A673 (cell line): ENCODE results near the gene SPIRE1. TPM values are rescaled to one million over a fixed set of nuclear protein-coding genes. Genes with fewer than 3 reads are reported as not detected.
A peak's percentile ranks its signal among the peaks of the same experiment; 100 is the strongest.
"Not testable (repeated sequence)": the region's sequence is repeated elsewhere in the genome, so short reads cannot be mapped to it uniquely, and the experiment has no call there.

Source experiments
- BruUV-seq: library from RNA; stranded (reverse); fragments of 400-500 nt; replicated peaks from 2 replicates; lab custom pipeline; 2021; lab: Mats Ljungman, UMichigan
- CTCF ChIA-PET: fragments of 300-600 bp; sonication (Branson Sonifier 250); formaldehyde crosslinking; loops from one replicate; lab custom pipeline; 2022; ENCODE audit warnings: antibody characterized with exemption; lab: Charles Lee
- POLR2A ChIA-PET: fragments of 300-600 bp; sonication (Branson Sonifier 250); formaldehyde crosslinking; loops from one replicate; lab custom pipeline; 2022; ENCODE audit warnings: antibody characterized with exemption; ENCODE audit not compliant: low non-redundant PET; lab: Charles Lee
- DNase-seq: peaks from one replicate; pipeline ENCODE4 v3.0.0-alpha.2; 2015; ENCODE audit warnings: low spot score
- H3K27ac ChIP-seq: fragments of 200-600 bp; sonication (generic); 2 replicates; pipeline ENCODE4 v1.5.1; 2016; ENCODE audit warnings: mixed run types, low read depth, mild to moderate bottlenecking, mixed read lengths, antibody characterized with exemption, low read length; ENCODE audit not compliant: poor library complexity, severe bottlenecking
- H3K27me3 ChIP-seq: fragments of 200-600 bp; sonication (generic); replicated peaks from 2 replicates; pipeline ENCODE4 v1.6.1; 2017; ENCODE audit warnings: mixed run types, low read depth, mild to moderate bottlenecking, mixed read lengths, antibody characterized with exemption, low read length; ENCODE audit not compliant: insufficient read depth, poor library complexity
- H3K36me3 ChIP-seq: fragments of 200-600 bp; sonication (generic); 2 replicates; pipeline ENCODE4 v1.6.1; 2016; ENCODE audit warnings: mixed run types, mild to moderate bottlenecking, mixed read lengths, antibody characterized with exemption, low read length; ENCODE audit not compliant: insufficient read depth, poor library complexity, severe bottlenecking
- H3K4me1 ChIP-seq: fragments of 200-600 bp; sonication (generic); 2 replicates; pipeline ENCODE4 v1.6.1; 2017; ENCODE audit warnings: mixed run types, mild to moderate bottlenecking, mixed read lengths, antibody characterized with exemption, low read length; ENCODE audit not compliant: insufficient read depth, poor library complexity, severe bottlenecking
- H3K4me3 ChIP-seq: fragments of 200-600 bp; sonication (generic); 2 replicates; pipeline ENCODE4 v1.5.1; 2016; ENCODE audit warnings: low read depth, mixed run types, mild to moderate bottlenecking, mixed read lengths, low read length; ENCODE audit not compliant: poor library complexity, severe bottlenecking
- H3K9me3 ChIP-seq: fragments of 200-600 bp; sonication (generic); 2 replicates; pipeline ENCODE4 v1.6.1; 2016; ENCODE audit warnings: mixed run types, low read depth, mild to moderate bottlenecking, mixed read lengths, antibody characterized with exemption, low read length; ENCODE audit not compliant: poor library complexity, severe bottlenecking
- CTCF ChIP-seq: fragments of 300-800, 200-600 bp; sonication (generic); conservative IDR thresholded peaks from 2 replicates; pipeline ENCODE4 v1.5.1; 2017; ENCODE audit warnings: low read depth, mild to moderate bottlenecking, antibody characterized with exemption, low read length, moderate library complexity, mixed read lengths
- EZH2 ChIP-seq: fragments of 200-600 bp; sonication (generic); IDR thresholded peaks from 2 replicates; pipeline ENCODE4 v1.6.1; 2017; ENCODE audit warnings: borderline replicate concordance, low read depth, mild to moderate bottlenecking, mixed read lengths, antibody characterized with exemption, low read length; ENCODE audit not compliant: poor library complexity, severe bottlenecking
- intact Hi-C: fragments of 100-400 bp; cut with micrococcal nuclease; formaldehyde crosslinking; loops from one replicate; pipeline ENCODE4 v1.10.0; 2022; ENCODE audit not compliant: unreplicated experiment
- total RNA-seq: library from RNA; stranded (reverse); gene quantifications from 2 replicates; pipeline ENCODE4 v1.2.3, GENCODE V29; 2021

The SPIRE1 gene
- total RNA-seq, 1 experiment from 2014 or later, result 18.1 TPM

- no peak overlapping the region for H3K27ac ChIP-seq
- DNase-seq, result no peak
- peaks cover 4% of the 10 kb centered on the region for H3K36me3 ChIP-seq
- CTCF ChIA-PET, result no interaction called here
- peaks cover 12% of the 10 kb centered on the region for H3K4me1 ChIP-seq
- intact Hi-C loops, result no loop called here
- POLR2A ChIA-PET, result no interaction called here
- H3K4me3 ChIP-seq, result no peak overlapping the region
- TF ChIP-seq CTCF (no peak), EZH2 (no peak)
- no TSS peak for BruUV-seq
- no peaks in the 10 kb centered on the region for H3K9me3 ChIP-seq
- H3K27me3 ChIP-seq, result no peaks in the 10 kb centered on the region
These were observed 240.2 kb downstream of the SPIRE1 start for GRCh38 chr18:12417687-12418086.

GRCh38 chr18:12416098-12416729, 241.7 kb downstream of the SPIRE1 start:
- ChIA-PET CTCF (no interaction called here), POLR2A (interaction anchor here (0.5 kb wide), 1 partner anchor 215 kb away, joined by 3 read pairs; no protein-coding TSS in a partner anchor)
- Histone ChIP-seq H3K4me3 (no peak overlapping the region), H3K27me3 (no peaks in the 10 kb centered on the region), H3K27ac (peak overlapping the region; percentile 55), H3K36me3 (no peaks in the 10 kb centered on the region), H3K9me3 (no peaks in the 10 kb centered on the region), H3K4me1 (peaks cover 12% of the 10 kb centered on the region)
- TF ChIP-seq CTCF (no peak), EZH2 (no peak)
- BruUV-seq, result no TSS peak
- DNase-seq, result no peak
- intact Hi-C loops, result no loop called here

- intact Hi-C loops, result no loop called here
- Histone ChIP-seq H3K9me3 (no peaks in the 10 kb centered on the region), H3K27ac (no peak overlapping the region), H3K27me3 (peaks cover under 1% of the 10 kb centered on the region), H3K36me3 (peaks cover 7% of the 10 kb centered on the region), H3K4me1 (peaks cover 17% of the 10 kb centered on the region), H3K4me3 (no peak overlapping the region)
- CTCF ChIA-PET, result no interaction called here
- TF ChIP-seq EZH2 (no peak), CTCF (no peak)
- no TSS peak for BruUV-seq
- POLR2A ChIA-PET, result no interaction called here
- no peak for DNase-seq
These were observed 246.5 kb downstream of the SPIRE1 start for GRCh38 chr18:12411456-12411855.

- POLR2A ChIA-PET, H3K36me3 ChIP-seq, H3K4me3 ChIP-seq, H3K27me3 ChIP-seq, CTCF ChIA-PET, BruUV-seq, H3K9me3 ChIP-seq, DNase-seq, intact Hi-C loops, H3K27ac ChIP-seq: not testable (repeated sequence)
- H3K4me1 ChIP-seq, result peaks cover 13% of the 10 kb centered on the region
These were observed 247.2 kb downstream of the SPIRE1 start for GRCh38 chr18:12410747-12411146.
